Measurements from ENCODE around the gene IST1. TPM values are rescaled to one million over a fixed set of nuclear protein-coding genes. Genes with fewer than 3 reads are reported as not detected.

The IST1 gene
- total RNA-seq, 2 experiments from 2014 or later, result 196 to 203 TPM

GRCh38 chr16:71883168-71883848 is 12.0 kb upstream of the IST1 start:
- CTCF ChIA-PET, result interaction anchor here (0.6 to 4.5 kb wide), 26 partner anchors 8 to 1319 kb away, joined by 3 to 52 read pairs (median 4); partner anchors contain the start of genes AP1G1 and IST1
- Mint-ChIP-seq H3K27me3 (ENCODE audit: low read depth) (no peaks in the 10 kb centered on the region), H3K4me1 (ENCODE audit: low read depth) (peaks cover 48% of the 10 kb centered on the region), H3K36me3 (ENCODE audit: low read depth) (peaks cover 2% of the 10 kb centered on the region), H3K4me3 (peak overlapping the region; percentile 79), H3K9me3 (no peaks in the 10 kb centered on the region), H3K27ac (peak overlapping the region; percentile 56)
- peak; percentile 66 for DNase-seq
- intact Hi-C loops (cut with micrococcal nuclease), result loop anchor here (1.0 to 5.0 kb wide), 6 partner anchors 74 to 316 kb away; partner anchors contain the start of genes DHODH, DHX38 and TXNL4B

GRCh38 chr16:71883849-71884638 is 11.3 kb upstream of the IST1 start, which contains the start of gene ZNF821:
ZNF821 (minus strand) TSS chr16:71884182; CDS start chr16:71879946, 4,236 bp downstream.
- H3K27ac Mint-ChIP-seq, result peak within 1 kb of the TSS; percentile 80
- no peaks in the 10 kb centered on the region for H3K27me3 Mint-ChIP-seq (ENCODE audit: low read depth)
- CTCF ChIA-PET, result interaction anchor here (0.7 to 4.5 kb wide), 13 partner anchors 7 to 117 kb away, joined by 3 to 52 read pairs (median 5); partner anchors contain the start of genes AP1G1 and IST1
- DNase-seq, result peak; percentile 73
- no peaks in the 10 kb centered on the region for H3K9me3 Mint-ChIP-seq
- peaks cover 2% of the 10 kb centered on the region for H3K36me3 Mint-ChIP-seq (ENCODE audit: low read depth)
- peaks cover 46% of the 10 kb centered on the region for H3K4me1 Mint-ChIP-seq (ENCODE audit: low read depth)
- intact Hi-C loops (cut with micrococcal nuclease), result loop anchor here (1.0 to 5.0 kb wide), 7 partner anchors 11 to 317 kb away; partner anchors contain the start of genes DHODH, DHX38, IST1 and TXNL4B
- peak within 1 kb of the TSS; percentile 93 for H3K4me3 Mint-ChIP-seq

- peaks cover 2% of the 10 kb centered on the region for H3K36me3 Mint-ChIP-seq (ENCODE audit: low read depth)
- CTCF ChIA-PET, result interaction anchor here (1.0 to 1.4 kb wide), 2 partner anchors 18 to 76 kb away, joined by 3 to 5 read pairs; no protein-coding TSS in a partner anchor
- H3K27ac Mint-ChIP-seq, result peak overlapping the region; percentile 31
- H3K4me1 Mint-ChIP-seq (ENCODE audit: low read depth), result peaks cover 37% of the 10 kb centered on the region
- H3K27me3 Mint-ChIP-seq (ENCODE audit: low read depth), result no peaks in the 10 kb centered on the region
- no peaks in the 10 kb centered on the region for H3K9me3 Mint-ChIP-seq
- peak overlapping the region; percentile 93 for H3K4me3 Mint-ChIP-seq
- no peak for DNase-seq
- intact Hi-C loops (cut with micrococcal nuclease), result no loop called here
Measured at GRCh38 chr16:71885261-71885650, 10.1 kb upstream of the IST1 start.

- intact Hi-C loops (cut with micrococcal nuclease), result no loop called here
- H3K4me3 Mint-ChIP-seq, result no peak overlapping the region
- no peak for DNase-seq
- no peak overlapping the region for H3K27ac Mint-ChIP-seq
- H3K27me3 Mint-ChIP-seq (ENCODE audit: low read depth), result no peaks in the 10 kb centered on the region
- peaks cover 2% of the 10 kb centered on the region for H3K36me3 Mint-ChIP-seq (ENCODE audit: low read depth)
- CTCF ChIA-PET, result no interaction called here
- H3K9me3 Mint-ChIP-seq, result no peaks in the 10 kb centered on the region
- H3K4me1 Mint-ChIP-seq (ENCODE audit: low read depth), result peaks cover 13% of the 10 kb centered on the region
Measured at GRCh38 chr16:71889147-71889546, 6.2 kb upstream of the IST1 start.

- Mint-ChIP-seq H3K4me3 (peak overlapping the region; percentile 97), H3K27ac (peak overlapping the region; percentile 96), H3K27me3 (ENCODE audit: low read depth) (no peaks in the 10 kb centered on the region), H3K4me1 (ENCODE audit: low read depth) (peaks cover 23% of the 10 kb centered on the region), H3K36me3 (ENCODE audit: low read depth) (peaks cover 9% of the 10 kb centered on the region), H3K9me3 (no peaks in the 10 kb centered on the region)
- CTCF ChIA-PET, result interaction anchor here (0.6 to 3.2 kb wide), 3 partner anchors 7 to 248 kb away, joined by 4 to 24 read pairs (median 7); partner anchors contain the start of gene ZNF821
- no peak for DNase-seq
- intact Hi-C loops (cut with micrococcal nuclease), result loop anchor here (2.0 to 10.0 kb wide), 3 partner anchors 13 to 409 kb away; partner anchors contain the start of gene ZNF19
Measured at GRCh38 chr16:71893888-71894228, 1.5 kb upstream of the IST1 start.

GRCh38 chr16:71894229-71894920 is 956 bp upstream of the IST1 start:
- peaks cover 11% of the 10 kb centered on the region for H3K36me3 Mint-ChIP-seq (ENCODE audit: low read depth)
- no peaks in the 10 kb centered on the region for H3K27me3 Mint-ChIP-seq (ENCODE audit: low read depth)
- DNase-seq, result peak; percentile 68
- H3K9me3 Mint-ChIP-seq, result no peaks in the 10 kb centered on the region
- H3K4me3 Mint-ChIP-seq, result peak overlapping the region; percentile 97
- H3K27ac Mint-ChIP-seq, result peak overlapping the region; percentile 96
- CTCF ChIA-PET, result interaction anchor here (0.6 to 3.2 kb wide), 3 partner anchors 8 to 249 kb away, joined by 4 to 24 read pairs (median 7); partner anchors contain the start of gene ZNF821
- H3K4me1 Mint-ChIP-seq (ENCODE audit: low read depth), result peaks cover 28% of the 10 kb centered on the region
- intact Hi-C loops (cut with micrococcal nuclease), result loop anchor here (2.0 to 10.0 kb wide), 3 partner anchors 14 to 410 kb away; partner anchors contain the start of gene ZNF19

- H3K4me1 Mint-ChIP-seq (ENCODE audit: low read depth), result peaks cover 37% of the 10 kb centered on the region
- H3K27ac Mint-ChIP-seq, result peak overlapping the region; percentile 96
- DNase-seq, result peak; percentile 43
- peaks cover 11% of the 10 kb centered on the region for H3K36me3 Mint-ChIP-seq (ENCODE audit: low read depth)
- CTCF ChIA-PET, result interaction anchor here (1.3 to 3.2 kb wide), 4 partner anchors 9 to 66 kb away, joined by 4 to 24 read pairs (median 6); partner anchors contain the start of gene ZNF821
- H3K4me3 Mint-ChIP-seq, result peak overlapping the region; percentile 97
- intact Hi-C loops (cut with micrococcal nuclease), result loop anchor here (1.0 to 10.0 kb wide), 11 partner anchors 12 to 411 kb away; partner anchors contain the start of genes DHODH, DHX38, PHLPP2 and TXNL4B
- H3K9me3 Mint-ChIP-seq, result no peaks in the 10 kb centered on the region
- H3K27me3 Mint-ChIP-seq (ENCODE audit: low read depth), result no peaks in the 10 kb centered on the region
Measured at GRCh38 chr16:71895679-71896365, 491 bp downstream of the IST1 start.

- peak overlapping the region; percentile 70 for H3K27ac Mint-ChIP-seq
- peaks cover 43% of the 10 kb centered on the region for H3K4me1 Mint-ChIP-seq (ENCODE audit: low read depth)
- intact Hi-C loops (cut with micrococcal nuclease), result loop anchor here (10.0 kb wide), 1 partner anchor 412 kb away; the partner anchor contains the start of gene ZNF19
- no peak for DNase-seq
- CTCF ChIA-PET, result interaction anchor here (0.7 to 1.8 kb wide), 5 partner anchors 8 to 65 kb away, joined by 3 to 7 read pairs (median 4); partner anchors contain the start of gene ZNF821
- no peaks in the 10 kb centered on the region for H3K9me3 Mint-ChIP-seq
- H3K36me3 Mint-ChIP-seq (ENCODE audit: low read depth), result peaks cover 11% of the 10 kb centered on the region
- H3K27me3 Mint-ChIP-seq (ENCODE audit: low read depth), result no peaks in the 10 kb centered on the region
- H3K4me3 Mint-ChIP-seq, result peak overlapping the region; percentile 77
Measured at GRCh38 chr16:71896764-71897368, 1.5 kb downstream of the IST1 start.

- peaks cover 15% of the 10 kb centered on the region for H3K36me3 Mint-ChIP-seq (ENCODE audit: low read depth)
- intact Hi-C loops (cut with micrococcal nuclease), result loop anchor here (10.0 kb wide), 1 partner anchor 414 kb away; the partner anchor contains the start of gene ZNF19
- H3K4me3 Mint-ChIP-seq, result no peak overlapping the region
- no peak overlapping the region for H3K27ac Mint-ChIP-seq
- DNase-seq, result no peak
- no peaks in the 10 kb centered on the region for H3K27me3 Mint-ChIP-seq (ENCODE audit: low read depth)
- CTCF ChIA-PET, result interaction anchor here (0.7 kb wide), 1 partner anchor 19 kb away, joined by 3 read pairs; no protein-coding TSS in a partner anchor
- no peaks in the 10 kb centered on the region for H3K9me3 Mint-ChIP-seq
- H3K4me1 Mint-ChIP-seq (ENCODE audit: low read depth), result peaks cover 59% of the 10 kb centered on the region
Measured at GRCh38 chr16:71899171-71899570, 3.8 kb downstream of the IST1 start.

- no peaks in the 10 kb centered on the region for H3K27me3 Mint-ChIP-seq (ENCODE audit: low read depth)
- H3K4me3 Mint-ChIP-seq, result no peak overlapping the region
- intact Hi-C loops (cut with micrococcal nuclease), result no loop called here
- H3K9me3 Mint-ChIP-seq, result no peaks in the 10 kb centered on the region
- peaks cover 78% of the 10 kb centered on the region for H3K4me1 Mint-ChIP-seq (ENCODE audit: low read depth)
- no peak overlapping the region for H3K27ac Mint-ChIP-seq
- DNase-seq, result no peak
- CTCF ChIA-PET, result no interaction called here
- H3K36me3 Mint-ChIP-seq (ENCODE audit: low read depth), result peaks cover 10% of the 10 kb centered on the region
Measured at GRCh38 chr16:71902656-71903365, 7.5 kb downstream of the IST1 start.
